Lower lobe of right lung (tissue), 2 donors: Measurements from ENCODE around the gene USP49. TPM values are rescaled to one million over a fixed set of nuclear protein-coding genes. Genes with fewer than 3 reads are reported as not detected.

ENCODE experiments used
- ATAC-seq, 2 donors: fragments of 200-7000 bp; cut with Tn5 transposase; one replicate each; pipeline ENCODE4 v1.9.1; 2020 to 2022; ENCODE audit warnings: mild to moderate bottlenecking in 2 of 2, moderate library complexity in 2 of 2
- DNase-seq: peaks from one replicate; pipeline ENCODE4 v3.0.0-alpha.2; 2020
- H3K27ac ChIP-seq: fragments of 200-600 bp; one replicate; pipeline ENCODE4 v1.8.0; 2022
- H3K27me3 ChIP-seq: fragments of 200-600 bp; one replicate; pipeline ENCODE4 v1.8.0; 2022; ENCODE audit warnings: low read depth
- H3K36me3 ChIP-seq: fragments of 200-600 bp; one replicate; pipeline ENCODE4 v1.8.0; 2022; ENCODE audit warnings: mild to moderate bottlenecking
- H3K4me1 ChIP-seq: fragments of 200-600 bp; one replicate; pipeline ENCODE4 v1.8.0; 2022
- H3K4me3 ChIP-seq: fragments of 200-600 bp; one replicate; pipeline ENCODE4 v1.8.0; 2022; ENCODE audit warnings: mild to moderate bottlenecking
- H3K9me3 ChIP-seq: fragments of 200-600 bp; one replicate; pipeline ENCODE4 v1.8.0; 2022
- CTCF ChIP-seq: fragments of 200-600 bp; IDR thresholded peaks from one replicate; pipeline ENCODE4 v1.8.0; 2022; ENCODE audit warnings: antibody characterized with exemption, mild to moderate bottlenecking
- intact Hi-C: fragments of 100-400 bp; cut with DNase I; formaldehyde crosslinking; loops from one replicate; pipeline ENCODE4 v1.11.0; 2022
- total RNA-seq: library from RNA; stranded (reverse); fragmentation: NEBNext Ultra II Directional; extraction: Animal tissue kit (Norgen Biotek cat#: 25700); gene quantifications from one replicate; pipeline ENCODE4 v1.2.1, GENCODE V29; 2021
- donor health status: DM: no; HTN: yes; CAD: no; lungs with severe emphysema.

Gene USP49
- total RNA-seq, 1 donor from 2014 or later = 3.9 TPM

DNA sequence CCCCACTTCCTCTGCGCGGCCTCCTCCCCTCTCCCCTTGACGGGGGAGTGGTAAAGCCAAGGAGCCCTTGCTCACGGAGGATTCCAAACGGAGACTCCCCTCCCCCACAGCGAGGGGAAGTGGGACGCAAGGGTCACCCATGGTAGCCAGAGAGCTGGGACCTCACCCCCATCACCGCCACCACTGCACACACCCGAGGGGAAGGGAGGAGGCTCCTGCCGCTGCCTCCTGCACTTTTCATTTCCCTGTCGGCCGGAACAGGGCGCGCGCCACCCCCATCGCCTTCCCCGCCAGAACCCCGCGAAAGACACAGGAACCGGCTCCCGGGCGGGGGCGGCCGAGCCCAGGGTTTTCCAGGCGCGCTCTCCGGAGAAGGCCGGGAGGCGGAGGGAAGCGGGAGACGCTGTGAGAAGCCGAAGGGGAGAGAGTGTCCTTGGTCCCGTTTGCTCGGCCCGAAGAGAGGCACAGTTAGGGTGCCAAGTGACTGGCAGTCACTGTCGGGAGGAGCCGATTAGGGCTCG lies 45.6 kb upstream of the USP49 start:
- Histone ChIP-seq H3K4me1 (peaks cover 64% of the 10 kb centered on the region), H3K4me3 (peak overlapping the region; percentile 77), H3K36me3 (peaks cover 12% of the 10 kb centered on the region), H3K27me3 (no peaks in the 10 kb centered on the region), H3K27ac (peak overlapping the region; percentile 84), H3K9me3 (no peaks in the 10 kb centered on the region)
- ATAC-seq = peak; percentile 23 to 42
- intact Hi-C loops = no loop called here
- TF ChIP-seq CTCF = no peak
- peak; percentile 70 for DNase-seq

DNA sequence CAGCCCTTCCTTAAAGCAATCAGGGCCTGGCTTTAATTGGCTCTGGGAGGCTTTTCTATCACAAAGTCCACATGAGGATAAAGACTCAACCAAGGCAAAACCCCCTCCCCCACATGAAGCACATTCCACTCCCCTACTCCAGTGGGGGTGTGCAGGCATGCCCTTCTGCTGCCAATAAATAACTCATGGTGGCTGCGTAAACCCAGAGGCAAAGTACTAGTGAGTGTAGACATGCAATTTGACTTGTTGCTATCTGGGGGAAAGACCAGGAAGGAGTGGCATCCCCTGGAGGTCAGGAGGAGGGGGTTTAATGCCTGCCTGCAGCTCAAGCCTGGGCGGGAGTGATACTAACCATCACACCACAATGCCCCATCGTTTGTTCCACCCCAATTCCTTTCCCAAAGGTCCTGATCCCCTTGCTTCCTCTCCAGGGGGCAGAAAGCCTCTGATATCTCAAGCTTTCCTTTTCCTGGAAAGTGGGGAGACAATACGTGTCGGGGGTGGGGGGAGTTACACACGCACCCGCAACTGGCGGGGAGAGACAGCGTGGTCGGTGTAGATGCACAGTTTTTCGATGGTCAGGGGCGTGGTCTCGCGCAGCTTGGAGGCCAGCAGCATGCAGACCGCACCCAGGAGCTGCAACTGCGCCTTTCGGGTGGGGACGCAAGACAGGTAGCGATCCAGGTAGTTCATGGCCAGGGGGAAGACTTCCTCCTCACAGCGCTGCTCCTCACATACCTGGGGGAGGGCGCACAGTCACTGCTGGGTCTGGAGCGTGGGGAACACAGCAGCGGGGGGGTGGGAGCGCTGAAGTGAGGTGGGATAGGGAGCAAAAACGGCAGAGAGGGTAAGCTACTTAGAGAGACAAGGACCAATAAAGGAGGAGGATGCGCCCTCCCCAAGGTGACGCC lies 44.9 kb upstream of the USP49 start:
- peak overlapping the region; percentile 77 for H3K4me3 ChIP-seq
- H3K4me1 ChIP-seq = peaks cover 71% of the 10 kb centered on the region
- H3K27me3 ChIP-seq = no peaks in the 10 kb centered on the region
- peak; percentile 59 for DNase-seq
- no peaks in the 10 kb centered on the region for H3K9me3 ChIP-seq
- TF ChIP-seq CTCF = no peak
- intact Hi-C loops = loop anchor here (10.0 kb wide), 1 partner anchor 105 kb away; no protein-coding TSS in a partner anchor
- H3K36me3 ChIP-seq = peaks cover 20% of the 10 kb centered on the region
- peak overlapping the region; percentile 84 for H3K27ac ChIP-seq
- ATAC-seq = no peak

- Histone ChIP-seq H3K4me1 (peaks cover 76% of the 10 kb centered on the region), H3K36me3 (peaks cover 28% of the 10 kb centered on the region), H3K9me3 (no peaks in the 10 kb centered on the region), H3K27me3 (no peaks in the 10 kb centered on the region), H3K4me3 (peak overlapping the region; percentile 77), H3K27ac (peak overlapping the region; percentile 84)
- peak; percentile 80 for DNase-seq
- intact Hi-C loops = loop anchor here (10.0 kb wide), 1 partner anchor 105 kb away; no protein-coding TSS in a partner anchor
- no peak for TF ChIP-seq CTCF
- ATAC-seq = peak; percentile 3 to 17
These were observed 44.1 kb upstream of the USP49 start for GRCh38 chr6:41939176-41939847.

GRCh38 chr6:41938590-41939175 lies 43.5 kb upstream of the USP49 start:
- Histone ChIP-seq H3K36me3 (peaks cover 34% of the 10 kb centered on the region), H3K27me3 (no peaks in the 10 kb centered on the region), H3K4me1 (peaks cover 76% of the 10 kb centered on the region), H3K27ac (peak overlapping the region; percentile 84), H3K9me3 (no peaks in the 10 kb centered on the region), H3K4me3 (peak overlapping the region; percentile 77)
- ATAC-seq (no peak), DNase-seq (no peak)
- TF ChIP-seq CTCF = no peak
- intact Hi-C loops = loop anchor here (10.0 kb wide), 1 partner anchor 106 kb away; no protein-coding TSS in a partner anchor

DNA sequence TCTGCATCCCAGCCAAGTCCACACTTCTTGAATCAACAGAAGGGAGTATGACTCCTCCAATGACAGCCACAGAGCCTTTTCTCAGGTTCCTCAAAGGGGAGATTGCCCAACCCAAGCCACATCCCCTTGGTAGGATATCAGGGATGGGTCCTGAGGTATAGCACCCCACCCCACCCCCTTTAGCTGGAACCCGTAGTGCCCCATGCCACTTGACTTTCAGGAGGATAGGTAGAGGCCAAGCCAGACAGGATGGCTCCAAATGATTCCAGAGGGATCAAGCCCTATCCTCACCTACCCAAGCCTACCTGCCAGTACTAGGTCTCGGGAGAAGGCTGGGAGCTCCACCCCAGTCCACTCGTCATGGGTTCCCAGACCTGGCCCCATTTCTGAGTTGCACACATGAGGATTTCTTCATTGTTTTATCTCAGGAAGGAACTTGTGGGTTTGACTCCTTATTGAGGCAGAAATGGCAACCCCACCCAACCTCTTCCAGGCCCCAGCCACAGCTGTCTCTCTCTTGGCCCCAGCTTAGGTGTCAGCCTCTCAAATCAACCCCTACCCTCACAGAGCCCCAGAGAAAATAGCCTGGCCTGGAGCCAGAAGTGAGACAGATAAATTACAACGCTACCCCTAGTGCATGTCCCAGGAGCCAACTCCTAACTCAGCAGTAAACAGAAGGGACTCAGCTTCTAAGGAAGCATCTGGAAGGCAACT lies 42.8 kb upstream of the USP49 start:
- intact Hi-C loops = loop anchor here (10.0 kb wide), 1 partner anchor 107 kb away; no protein-coding TSS in a partner anchor
- peak overlapping the region; percentile 84 for H3K27ac ChIP-seq
- peak overlapping the region; percentile 77 for H3K4me3 ChIP-seq
- ATAC-seq (no peak), DNase-seq (no peak)
- peaks cover 40% of the 10 kb centered on the region for H3K36me3 ChIP-seq
- TF ChIP-seq CTCF = no peak
- no peaks in the 10 kb centered on the region for H3K27me3 ChIP-seq
- peaks cover 76% of the 10 kb centered on the region for H3K4me1 ChIP-seq
- H3K9me3 ChIP-seq = no peaks in the 10 kb centered on the region
